SK-N-SH (cell line): ENCODE data around the gene CEBPB. TPM values are rescaled to one million over a fixed set of nuclear protein-coding genes. Genes with fewer than 3 reads are reported as not detected.

Experiments
- CTCF ChIA-PET: fragments of 300-600, 350-600 bp; formaldehyde crosslinking; extraction: SDS; loops from one replicate; lab custom pipeline; 2021; lab: Yijun Ruan, JAX
- POLR2A ChIA-PET: fragments of 350-600 bp; sonication (Branson Sonifier 250); formaldehyde crosslinking; extraction: SDS; loops from one replicate; lab custom pipeline; 2020; ENCODE audit warnings: antibody characterized with exemption, inconsistent platforms; lab: Yijun Ruan, JAX
- DNase-seq: peaks from one replicate; pipeline ENCODE4 v3.0.0; 2012
- H2AFZ ChIP-seq: fragments of 200-600 bp; sonication (generic); 2 replicates; pipeline ENCODE4 v1.8.1; 2016; ENCODE audit warnings: antibody characterized with exemption, mild to moderate bottlenecking, low read depth
- H3F3A ChIP-seq: fragments of 200-600 bp; sonication (generic); replicated peaks from 2 replicates; pipeline ENCODE3; 2016; ENCODE audit warnings: antibody characterized with exemption, mild to moderate bottlenecking; ENCODE audit not compliant: insufficient read depth
- H3K27ac ChIP-seq, 2 experiments: fragments of 200-500 bp in 1 of 2; fragments of 200-600 bp in 1 of 2; sonication (Bioruptor generic) in 1 of 2; sonication (generic), shearing (Covaris generic) in 1 of 2; 2 replicates each; pipeline versions ENCODE4 v1.5.1 to v1.6.1; 2014 to 2016; ENCODE audit warnings: low read depth in 2 of 2, inconsistent platforms in 1 of 2, low read length in 1 of 2, mild to moderate bottlenecking in 1 of 2, mixed read lengths in 1 of 2
- H3K27me3 ChIP-seq: fragments of 200-600 bp; sonication (generic), shearing (Covaris generic); 2 replicates; pipeline ENCODE4 v1.6.1; 2016; ENCODE audit warnings: mixed run types; ENCODE audit not compliant: insufficient read depth
- H3K36me3 ChIP-seq, 2 experiments: fragments of 200-500 bp in 1 of 2; fragments of 200-600 bp in 1 of 2; sonication (Bioruptor generic) in 1 of 2; sonication (generic) in 1 of 2; replicated peaks in 1 of 2; 2 replicates each; pipeline versions ENCODE3 to v1.5.1; 2014 to 2016; ENCODE audit warnings: low read length in 1 of 2, mild to moderate bottlenecking in 1 of 2; ENCODE audit not compliant: insufficient read depth in 2 of 2, control insufficient read depth in 1 of 2
- H3K4me1 ChIP-seq, 2 experiments: fragments of 200-500 bp in 1 of 2; fragments of 200-600 bp in 1 of 2; sonication (Bioruptor generic) in 1 of 2; sonication (generic), shearing (Covaris generic) in 1 of 2; 2 replicates each; pipeline versions ENCODE4 v1.5.1 to v1.6.1; 2014 to 2016; ENCODE audit warnings: low read depth in 1 of 2, low read length in 1 of 2, mixed run types in 1 of 2; ENCODE audit not compliant: insufficient read depth in 2 of 2, control insufficient read depth in 1 of 2
- H3K4me2 ChIP-seq: fragments of 200-600 bp; sonication (generic), shearing (Covaris generic); 2 replicates; pipeline ENCODE4 v1.6.1; 2017; ENCODE audit warnings: mixed run types
- H3K4me3 ChIP-seq, 2 experiments: fragments of 200-500 bp in 1 of 2; fragments of 200-600 bp in 1 of 2; sonication (Bioruptor generic) in 1 of 2; sonication (generic), shearing (Covaris generic) in 1 of 2; 2 replicates each; pipeline versions ENCODE4 v1.5.1 to v1.8.1; 2014 to 2016; ENCODE audit warnings: low read depth in 2 of 2, inconsistent platforms in 1 of 2, low read length in 1 of 2, mild to moderate bottlenecking in 1 of 2, mixed read lengths in 1 of 2, moderate library complexity in 1 of 2
- H3K79me2 ChIP-seq: fragments of 200-600 bp; sonication (generic); 2 replicates; pipeline ENCODE4 v1.8.1; 2017; ENCODE audit warnings: mild to moderate bottlenecking; ENCODE audit not compliant: insufficient read depth
- H3K9ac ChIP-seq: fragments of 200-600 bp; sonication (generic); 2 replicates; pipeline ENCODE4 v1.6.1; 2017; ENCODE audit warnings: mixed run types
- H3K9me2 ChIP-seq: fragments of 200-600 bp; sonication (generic); 2 replicates; pipeline ENCODE4 v1.6.1; 2017; ENCODE audit warnings: mixed run types
- H3K9me3 ChIP-seq: fragments of 200-600 bp; sonication (generic); 2 replicates; pipeline ENCODE4 v1.6.1; 2017; ENCODE audit warnings: mixed run types, mild to moderate bottlenecking, moderate library complexity
- H4K20me1 ChIP-seq: fragments of 200-600 bp; sonication (generic); 2 replicates; pipeline ENCODE4 v1.6.1; 2017; ENCODE audit warnings: mild to moderate bottlenecking, mixed run types; ENCODE audit not compliant: insufficient read depth
- ELF1 ChIP-seq: IDR thresholded peaks from 2 replicates; pipeline ENCODE4 v1.4.0; 2012
- EP300 ChIP-seq, 2 experiments: IDR thresholded peaks; 2 replicates each; pipeline versions ENCODE4 v1.4.0 to v1.6.1; 2012; ENCODE audit warnings: borderline replicate concordance in 1 of 2, low read depth in 1 of 2, low read length in 1 of 2
- FOXJ3 ChIP-seq: sonication (generic); formaldehyde crosslinking; IDR thresholded peaks from 2 replicates; pipeline ENCODE4 v1.5.1; 2020; ENCODE audit warnings: mild to moderate bottlenecking, missing genetic modification reagents
- GATA2 ChIP-seq: sonication (generic); formaldehyde crosslinking; IDR thresholded peaks from 2 replicates; pipeline ENCODE4 v1.5.0; 2020; ENCODE audit warnings: mild to moderate bottlenecking, missing genetic modification reagents
- MEF2A ChIP-seq: IDR thresholded peaks from 2 replicates; pipeline ENCODE4 v1.4.0; 2012; ENCODE audit warnings: low read depth, borderline replicate concordance
- MXI1 ChIP-seq: IDR thresholded peaks from 2 replicates; pipeline ENCODE4 v1.6.1; 2012; ENCODE audit warnings: mild to moderate bottlenecking, low read depth, low read length, improper control_type of control experiment
- NFIC ChIP-seq: IDR thresholded peaks from 2 replicates; pipeline ENCODE4 v1.4.0; 2012; ENCODE audit warnings: borderline replicate concordance
- POLR2AphosphoS5 ChIP-seq: IDR thresholded peaks from 2 replicates; pipeline ENCODE4 v1.6.1; 2012; ENCODE audit warnings: low read depth, low read length
- RAD21 ChIP-seq: IDR thresholded peaks from 2 replicates; pipeline ENCODE4 v1.6.1; 2012; ENCODE audit warnings: mild to moderate bottlenecking, low read length
- RFX5 ChIP-seq: IDR thresholded peaks from 2 replicates; pipeline ENCODE4 v1.6.1; 2012; ENCODE audit warnings: mild to moderate bottlenecking, improper control_type of control experiment, low read length
- SIN3A ChIP-seq: IDR thresholded peaks from 2 replicates; pipeline ENCODE4 v1.6.1; 2012; ENCODE audit warnings: low read depth, mild to moderate bottlenecking, low read length, moderate library complexity, borderline replicate concordance
- SMC3 ChIP-seq: IDR thresholded peaks from 2 replicates; pipeline ENCODE4 v1.6.1; 2012; ENCODE audit warnings: low read depth, low read length, improper control_type of control experiment
- TEAD4 ChIP-seq: IDR thresholded peaks from 2 replicates; pipeline ENCODE4 v1.4.0; 2012; ENCODE audit warnings: mild to moderate bottlenecking, borderline replicate concordance; ENCODE audit not compliant: insufficient read depth
- WGBS: methylation state at CpG from one replicate; pipeline ENCODE4 v1.1.6; 2017; ENCODE audit warnings: low lambda C conversion rate; 5-methylcytosine and 5-hydroxymethylcytosine counted together
- polyA plus RNA-seq, 3 experiments: library from polyadenylated mRNA; depleted of rRNA; stranded (reverse); fragments of >200 nt; gene quantifications; 2 replicates each; pipeline ENCODE4 v1.2.3, GENCODE V29; 2012
- TF ChIP-seq, protein P1 (sequence below): IDR thresholded peaks from 2 replicates; pipeline ENCODE4 v1.4.0; 2012; ENCODE audit warnings: low read depth
- TF ChIP-seq, protein P2 (sequence below): fragments of 150-350 bp; IDR thresholded peaks from 2 replicates; pipeline ENCODE4 v1.6.1; 2017; ENCODE audit warnings: antibody characterized with exemption, low read length, low read depth, borderline replicate concordance
- TF ChIP-seq, protein P3 (sequence below): IDR thresholded peaks from 2 replicates; pipeline ENCODE4; 2012

CEBPB gene
- polyA plus RNA-seq, 1 of the 3 experiments (the other 2 are of a cell fraction): 14.7 TPM

DNA sequence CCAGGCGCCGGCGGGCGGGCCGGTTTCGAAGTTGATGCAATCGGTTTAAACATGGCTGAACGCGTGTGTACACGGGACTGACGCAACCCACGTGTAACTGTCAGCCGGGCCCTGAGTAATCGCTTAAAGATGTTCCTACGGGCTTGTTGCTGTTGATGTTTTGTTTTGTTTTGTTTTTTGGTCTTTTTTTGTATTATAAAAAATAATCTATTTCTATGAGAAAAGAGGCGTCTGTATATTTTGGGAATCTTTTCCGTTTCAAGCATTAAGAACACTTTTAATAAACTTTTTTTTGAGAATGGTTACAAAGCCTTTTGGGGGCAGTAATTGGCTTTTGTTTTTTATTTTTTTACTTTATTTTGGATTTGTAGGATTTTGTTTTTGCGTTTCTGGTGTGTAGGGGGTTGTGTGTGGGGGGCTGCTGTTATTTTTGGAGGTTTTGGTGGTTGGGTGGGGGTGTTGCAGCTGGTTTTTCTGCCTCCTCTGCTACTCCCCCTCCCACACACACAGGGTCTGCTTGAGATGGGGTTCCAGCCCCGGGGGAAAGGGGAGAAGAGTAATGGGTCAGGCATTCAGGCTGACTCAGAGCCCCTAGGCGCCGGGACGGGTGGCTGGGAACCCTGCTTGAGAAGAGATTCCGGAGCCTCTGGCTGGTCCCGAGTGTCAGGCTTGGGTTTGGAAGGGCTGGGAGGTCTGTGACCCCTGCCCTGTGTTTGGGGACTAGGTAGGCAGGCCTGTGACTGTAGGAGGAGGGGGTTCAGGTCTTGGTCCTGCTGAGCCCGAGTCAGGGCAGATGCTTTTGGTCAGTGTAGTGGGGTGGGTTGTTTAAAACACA is 2.0 kb downstream of the CEBPB start (continued):
- TF ChIP-seq NFIC: peak; percentile 5; the same call in 1 of the 2 replicates

DNA sequence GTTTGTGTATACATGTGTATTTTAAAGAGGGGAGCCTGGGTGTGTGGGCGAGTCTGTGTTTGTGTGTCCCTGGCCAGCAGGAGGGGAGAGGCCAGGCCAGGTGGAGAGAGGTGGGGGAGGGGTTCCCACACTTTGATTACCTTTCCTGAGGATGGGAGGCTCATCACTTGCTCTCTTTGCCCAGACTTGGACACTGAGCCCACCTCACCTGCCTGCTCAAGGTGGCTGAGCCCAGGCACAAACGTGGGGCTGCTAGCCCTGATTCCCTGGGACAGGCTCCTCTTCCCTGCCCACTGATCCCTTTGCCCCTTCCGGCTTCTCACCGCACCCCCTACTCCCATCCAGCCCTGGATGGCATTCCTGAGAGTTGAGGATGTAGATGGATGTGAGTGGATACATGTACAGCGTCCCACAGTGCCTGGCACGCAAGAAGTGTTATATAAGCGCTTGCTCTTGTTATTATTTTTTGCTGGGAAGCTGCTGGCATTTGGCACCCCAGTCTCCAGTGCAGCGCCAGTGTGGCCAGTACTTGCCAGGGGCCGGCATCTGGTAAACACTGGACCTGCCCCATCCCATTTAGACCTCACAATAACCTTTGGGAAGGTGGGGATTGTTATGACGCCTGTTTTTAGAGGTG is 2.7 kb downstream of the CEBPB start:
- Histone ChIP-seq H3K4me3 (peak overlapping the region; percentile 73 to 74), H4K20me1 (peaks cover 32% of the 10 kb centered on the region), H3K4me2 (peak overlapping the region; percentile 92), H3K9me3 (no peaks in the 10 kb centered on the region), H3K4me1 (peaks cover 4 to 19% of the 10 kb centered on the region in 2 experiments; a peak in 3 of 4 replicates), H2AFZ (no peak overlapping the region), H3K79me2 (peaks cover 37% of the 10 kb centered on the region), H3K9me2 (no peaks in the 10 kb centered on the region), H3K9ac (peak overlapping the region; percentile 94), H3F3A (peaks cover 3% of the 10 kb centered on the region), H3K27me3 (no peaks in the 10 kb centered on the region), H3K27ac (peak overlapping the region in 1 of 2 experiments; percentile 93; a peak in 2 of 4 replicates), H3K36me3 (peaks cover 0 to 7% of the 10 kb centered on the region in 2 experiments)
- DNase-seq: no peak
- TF ChIP-seq, protein P1, sequence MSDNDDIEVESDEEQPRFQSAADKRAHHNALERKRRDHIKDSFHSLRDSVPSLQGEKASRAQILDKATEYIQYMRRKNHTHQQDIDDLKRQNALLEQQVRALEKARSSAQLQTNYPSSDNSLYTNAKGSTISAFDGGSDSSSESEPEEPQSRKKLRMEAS: no peak
- TF ChIP-seq SMC3 (no peak), FOXJ3 (CRISPR knock-in tag) (no peak), MXI1 (no peak), SIN3A (no peak), EP300 (IDR thresholded peaks at IDR 0.05; ENCODE audit: borderline replicate concordance in 1 of 2, low read depth in 1 of 2, low read length in 1 of 2) (no peak), NFIC (no peak), MEF2A (no peak), RFX5 (no peak), GATA2 (CRISPR knock-in tag) (no peak), POLR2AphosphoS5 (no peak), ELF1 (no peak), RAD21 (no peak), TEAD4 (no peak)
- TF ChIP-seq, protein P2, sequence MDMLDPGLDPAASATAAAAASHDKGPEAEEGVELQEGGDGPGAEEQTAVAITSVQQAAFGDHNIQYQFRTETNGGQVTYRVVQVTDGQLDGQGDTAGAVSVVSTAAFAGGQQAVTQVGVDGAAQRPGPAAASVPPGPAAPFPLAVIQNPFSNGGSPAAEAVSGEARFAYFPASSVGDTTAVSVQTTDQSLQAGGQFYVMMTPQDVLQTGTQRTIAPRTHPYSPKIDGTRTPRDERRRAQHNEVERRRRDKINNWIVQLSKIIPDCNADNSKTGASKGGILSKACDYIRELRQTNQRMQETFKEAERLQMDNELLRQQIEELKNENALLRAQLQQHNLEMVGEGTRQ: no peak
- TF ChIP-seq, protein P3, sequence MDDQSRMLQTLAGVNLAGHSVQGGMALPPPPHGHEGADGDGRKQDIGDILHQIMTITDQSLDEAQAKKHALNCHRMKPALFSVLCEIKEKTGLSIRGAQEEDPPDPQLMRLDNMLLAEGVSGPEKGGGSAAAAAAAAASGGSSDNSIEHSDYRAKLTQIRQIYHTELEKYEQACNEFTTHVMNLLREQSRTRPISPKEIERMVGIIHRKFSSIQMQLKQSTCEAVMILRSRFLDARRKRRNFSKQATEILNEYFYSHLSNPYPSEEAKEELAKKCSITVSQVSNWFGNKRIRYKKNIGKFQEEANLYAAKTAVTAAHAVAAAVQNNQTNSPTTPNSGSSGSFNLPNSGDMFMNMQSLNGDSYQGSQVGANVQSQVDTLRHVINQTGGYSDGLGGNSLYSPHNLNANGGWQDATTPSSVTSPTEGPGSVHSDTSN: no peak
- ChIA-PET CTCF (interaction anchor here (1.1 to 15.3 kb wide), 3 partner anchors 186 to 384 kb away, joined by 3 to 281 read pairs (median 108); no protein-coding TSS in a partner anchor), POLR2A (no interaction called here)
- WGBS: 65% methylated on average over 9 of the region's 10 CpGs
